Neural progenitor cell (in vitro differentiated cells): ENCODE data around the gene GOLGA8A.
"Not testable (repeated sequence)": the region's sequence is repeated elsewhere in the genome, so short reads cannot be mapped to it uniquely, and the experiment has no call there.

ENCODE experiments used
- EZH2phosphoT487 ChIP-seq: fragments of 200-600 bp; sonication (generic); IDR thresholded peaks from 2 replicates; pipeline ENCODE4 v1.6.1; 2017; ENCODE audit warnings: antibody characterized with exemption
- TF ChIP-seq, protein P1 (sequence below): fragments of 200-600 bp; sonication (generic); IDR thresholded peaks from 2 replicates; pipeline ENCODE4 v1.5.1; 2017; ENCODE audit warnings: antibody characterized with exemption, mild to moderate bottlenecking

DNA sequence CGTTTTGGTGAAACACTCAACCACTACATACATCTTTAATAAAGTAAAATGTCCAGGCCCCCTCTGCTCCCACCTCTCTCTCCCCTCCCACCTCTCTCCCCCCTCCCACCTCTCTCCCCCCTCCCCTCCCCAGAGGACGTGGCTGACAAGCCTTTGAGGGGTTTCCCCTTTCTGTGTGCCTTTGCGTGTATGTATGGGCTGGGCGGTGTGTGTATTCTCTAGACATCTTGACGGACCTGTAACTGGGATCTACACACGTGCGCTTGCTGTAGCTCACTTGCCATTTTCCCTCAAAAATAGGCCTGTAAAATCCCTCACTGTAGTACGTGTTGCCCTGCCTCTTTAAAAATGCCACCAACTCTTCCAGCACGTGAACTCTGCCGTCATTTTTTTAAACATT lies 28.6 kb downstream of the GOLGA8A start:
- TF ChIP-seq, protein P1, sequence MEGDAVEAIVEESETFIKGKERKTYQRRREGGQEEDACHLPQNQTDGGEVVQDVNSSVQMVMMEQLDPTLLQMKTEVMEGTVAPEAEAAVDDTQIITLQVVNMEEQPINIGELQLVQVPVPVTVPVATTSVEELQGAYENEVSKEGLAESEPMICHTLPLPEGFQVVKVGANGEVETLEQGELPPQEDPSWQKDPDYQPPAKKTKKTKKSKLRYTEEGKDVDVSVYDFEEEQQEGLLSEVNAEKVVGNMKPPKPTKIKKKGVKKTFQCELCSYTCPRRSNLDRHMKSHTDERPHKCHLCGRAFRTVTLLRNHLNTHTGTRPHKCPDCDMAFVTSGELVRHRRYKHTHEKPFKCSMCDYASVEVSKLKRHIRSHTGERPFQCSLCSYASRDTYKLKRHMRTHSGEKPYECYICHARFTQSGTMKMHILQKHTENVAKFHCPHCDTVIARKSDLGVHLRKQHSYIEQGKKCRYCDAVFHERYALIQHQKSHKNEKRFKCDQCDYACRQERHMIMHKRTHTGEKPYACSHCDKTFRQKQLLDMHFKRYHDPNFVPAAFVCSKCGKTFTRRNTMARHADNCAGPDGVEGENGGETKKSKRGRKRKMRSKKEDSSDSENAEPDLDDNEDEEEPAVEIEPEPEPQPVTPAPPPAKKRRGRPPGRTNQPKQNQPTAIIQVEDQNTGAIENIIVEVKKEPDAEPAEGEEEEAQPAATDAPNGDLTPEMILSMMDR = not testable (repeated sequence)
- TF ChIP-seq EZH2phosphoT487 = not testable (repeated sequence)
